MM.1S (cell line): Measurements from ENCODE around the gene ANKS1B.
"Not testable (repeated sequence)": the region's sequence is repeated elsewhere in the genome, so short reads cannot be mapped to it uniquely, and the experiment has no call there.

Source experiments
- DNase-seq: peaks from one replicate; pipeline ENCODE4 v3.0.0-alpha.2; 2015
- H2AFZ ChIP-seq: fragments of 300-600 bp; sonication (generic); 2 replicates; pipeline ENCODE4 v1.6.0; 2016; ENCODE audit warnings: antibody characterized with exemption, low read length
- H3F3A ChIP-seq: fragments of 300-600 bp; sonication (generic); 2 replicates; pipeline ENCODE4 v1.6.1; 2016; ENCODE audit warnings: mild to moderate bottlenecking, antibody characterized with exemption, low read length, moderate library complexity, mixed read lengths; ENCODE audit not compliant: insufficient read depth
- H3K27ac ChIP-seq: fragments of 300-600 bp; sonication (generic); 2 replicates; pipeline ENCODE4 v1.5.1; 2016; ENCODE audit warnings: mild to moderate bottlenecking, low read length
- H3K27me3 ChIP-seq: fragments of 300-600 bp; sonication (generic); replicated peaks from 2 replicates; pipeline ENCODE4 v1.6.0; 2016; ENCODE audit warnings: low read length; ENCODE audit not compliant: insufficient read depth
- H3K36me3 ChIP-seq: fragments of 300-600 bp; sonication (generic); replicated peaks from 2 replicates; pipeline ENCODE4 v1.6.1; 2016; ENCODE audit warnings: mild to moderate bottlenecking, low read length, mixed read lengths; ENCODE audit not compliant: insufficient read depth
- H3K4me1 ChIP-seq: fragments of 300-600 bp; sonication (generic); 2 replicates; pipeline ENCODE4 v1.6.1; 2016; ENCODE audit warnings: low read length, mixed read lengths
- H3K4me2 ChIP-seq: fragments of 300-600 bp; sonication (generic); 2 replicates; pipeline ENCODE4 v1.6.0; 2016; ENCODE audit warnings: low read depth, low read length
- H3K4me3 ChIP-seq: fragments of 300-600 bp; sonication (generic); 2 replicates; pipeline ENCODE4 v1.5.1; 2016; ENCODE audit warnings: low read length, mixed read lengths
- H3K79me2 ChIP-seq: fragments of 300-600 bp; sonication (generic); 2 replicates; pipeline ENCODE4 v1.6.1; 2016; ENCODE audit warnings: mixed run types, low read length, mixed read lengths
- H3K9ac ChIP-seq: fragments of 300-600 bp; sonication (generic); 2 replicates; pipeline ENCODE4 v1.6.1; 2016; ENCODE audit warnings: low read length, mixed read lengths
- H3K9me2 ChIP-seq: fragments of 300-600 bp; sonication (generic); replicated peaks from 2 replicates; pipeline ENCODE4 v1.6.1; 2016; ENCODE audit warnings: mild to moderate bottlenecking, low read length, mixed read lengths; ENCODE audit not compliant: insufficient read depth
- H3K9me3 ChIP-seq: fragments of 300-600 bp; sonication (generic); replicated peaks from 2 replicates; pipeline ENCODE4 v1.6.1; 2016; ENCODE audit warnings: mild to moderate bottlenecking, low read length, mixed read lengths; ENCODE audit not compliant: insufficient read depth
- H4K20me1 ChIP-seq: fragments of 300-600 bp; sonication (generic); 2 replicates; pipeline ENCODE4 v1.6.1; 2016; ENCODE audit warnings: mild to moderate bottlenecking, low read length, moderate library complexity, mixed read lengths; ENCODE audit not compliant: insufficient read depth
- EZH2 ChIP-seq: fragments of 300-600 bp; sonication (generic); optimal IDR thresholded peaks from 2 replicates; pipeline ENCODE3; 2017; ENCODE audit warnings: low read depth, mild to moderate bottlenecking, antibody characterized with exemption, low read length, mixed read lengths
- EZH2phosphoT487 ChIP-seq: fragments of 300-600 bp; sonication (generic); IDR thresholded peaks from 2 replicates; pipeline ENCODE4 v1.6.1; 2018; ENCODE audit warnings: antibody characterized with exemption, low read length
- TF ChIP-seq, protein P1 (sequence below): fragments of 300-600 bp; sonication (generic); IDR thresholded peaks from 2 replicates; pipeline ENCODE4 v1.5.1; 2016; ENCODE audit warnings: antibody characterized with exemption, low read length, mixed read lengths

The ANKS1B gene

DNA sequence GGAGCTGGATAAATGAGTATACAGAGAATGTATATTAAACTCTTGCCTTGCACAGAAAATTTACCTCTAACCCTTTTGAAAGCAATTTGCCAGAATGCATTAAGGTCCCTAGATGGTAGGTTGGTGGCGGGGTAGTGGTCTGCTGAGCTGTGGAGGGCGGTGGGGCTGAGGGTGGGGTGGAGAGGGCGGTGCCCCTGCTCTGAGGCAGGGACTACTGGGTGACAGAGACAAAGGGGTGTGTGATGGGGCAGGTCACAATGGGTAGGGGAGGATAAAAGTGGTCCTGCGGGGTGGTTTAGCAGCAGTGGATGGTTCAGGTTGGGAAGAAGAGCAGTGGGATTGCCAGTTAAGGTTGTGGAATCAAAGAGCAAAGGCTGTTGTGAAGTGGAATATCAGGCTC, 337.3 kb downstream of the ANKS1B start, which contains the start of gene GARIN6:
TSS of gene GARIN6 (plus strand) at position 301 of the 400 bp plus-strand sequence. CDS start 422 bp downstream, outside the sequence.
- H3K27ac ChIP-seq: no peak within 1 kb of the TSS
- no peaks in the 10 kb centered on the region for H4K20me1 ChIP-seq
- H3K79me2 ChIP-seq: no peaks in the 10 kb centered on the region
- no peaks in the 10 kb centered on the region for H3K9me2 ChIP-seq
- no peaks in the 10 kb centered on the region for H3K36me3 ChIP-seq
- H3K9me3 ChIP-seq: no peaks in the 10 kb centered on the region
- no peaks in the 10 kb centered on the region for H3K4me1 ChIP-seq
- no peak within 1 kb of the TSS for H3K4me2 ChIP-seq
- no peak for DNase-seq
- TF ChIP-seq EZH2phosphoT487 (no peak), EZH2 (no peak)
- TF ChIP-seq, protein P1, sequence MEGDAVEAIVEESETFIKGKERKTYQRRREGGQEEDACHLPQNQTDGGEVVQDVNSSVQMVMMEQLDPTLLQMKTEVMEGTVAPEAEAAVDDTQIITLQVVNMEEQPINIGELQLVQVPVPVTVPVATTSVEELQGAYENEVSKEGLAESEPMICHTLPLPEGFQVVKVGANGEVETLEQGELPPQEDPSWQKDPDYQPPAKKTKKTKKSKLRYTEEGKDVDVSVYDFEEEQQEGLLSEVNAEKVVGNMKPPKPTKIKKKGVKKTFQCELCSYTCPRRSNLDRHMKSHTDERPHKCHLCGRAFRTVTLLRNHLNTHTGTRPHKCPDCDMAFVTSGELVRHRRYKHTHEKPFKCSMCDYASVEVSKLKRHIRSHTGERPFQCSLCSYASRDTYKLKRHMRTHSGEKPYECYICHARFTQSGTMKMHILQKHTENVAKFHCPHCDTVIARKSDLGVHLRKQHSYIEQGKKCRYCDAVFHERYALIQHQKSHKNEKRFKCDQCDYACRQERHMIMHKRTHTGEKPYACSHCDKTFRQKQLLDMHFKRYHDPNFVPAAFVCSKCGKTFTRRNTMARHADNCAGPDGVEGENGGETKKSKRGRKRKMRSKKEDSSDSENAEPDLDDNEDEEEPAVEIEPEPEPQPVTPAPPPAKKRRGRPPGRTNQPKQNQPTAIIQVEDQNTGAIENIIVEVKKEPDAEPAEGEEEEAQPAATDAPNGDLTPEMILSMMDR: no peak
- H3F3A ChIP-seq: no peaks in the 10 kb centered on the region
- no peak within 1 kb of the TSS for H3K9ac ChIP-seq
- no peak within 1 kb of the TSS for H3K4me3 ChIP-seq
- H2AFZ ChIP-seq: no peak within 1 kb of the TSS
- no peaks in the 10 kb centered on the region for H3K27me3 ChIP-seq

DNA sequence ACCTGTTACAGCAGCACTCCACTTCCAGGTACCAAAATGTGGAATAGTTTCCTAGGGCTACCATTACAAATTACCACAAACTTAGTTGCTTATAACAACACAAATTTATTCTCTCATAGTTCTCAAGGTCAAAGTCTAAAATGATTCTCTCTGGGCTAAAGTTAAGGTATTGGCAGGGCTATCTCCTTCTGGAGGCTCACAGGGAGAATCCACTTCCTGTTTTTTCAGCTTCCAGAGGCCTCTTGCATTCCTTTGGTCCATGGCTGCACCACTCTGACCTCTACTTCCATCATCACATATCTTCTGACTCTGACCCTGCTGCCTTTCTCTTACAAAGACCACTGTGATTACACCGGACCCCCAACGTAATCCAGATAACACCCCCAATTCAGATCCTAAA, 340.1 kb downstream of the ANKS1B start:
- Histone ChIP-seq H3K4me1 (no peaks in the 10 kb centered on the region), H2AFZ (no peak overlapping the region), H3K4me3 (no peak overlapping the region), H3K36me3 (no peaks in the 10 kb centered on the region), H3F3A (no peaks in the 10 kb centered on the region), H3K79me2 (no peaks in the 10 kb centered on the region), H3K27ac (no peak overlapping the region), H3K9ac (no peak overlapping the region), H3K4me2 (no peak overlapping the region), H4K20me1 (no peaks in the 10 kb centered on the region), H3K9me2 (no peaks in the 10 kb centered on the region), H3K27me3 (no peaks in the 10 kb centered on the region), H3K9me3 (no peaks in the 10 kb centered on the region)
- DNase-seq: no peak
- no peak for TF ChIP-seq EZH2phosphoT487
- no peak for TF ChIP-seq EZH2
- TF ChIP-seq, protein P1: no peak

DNA sequence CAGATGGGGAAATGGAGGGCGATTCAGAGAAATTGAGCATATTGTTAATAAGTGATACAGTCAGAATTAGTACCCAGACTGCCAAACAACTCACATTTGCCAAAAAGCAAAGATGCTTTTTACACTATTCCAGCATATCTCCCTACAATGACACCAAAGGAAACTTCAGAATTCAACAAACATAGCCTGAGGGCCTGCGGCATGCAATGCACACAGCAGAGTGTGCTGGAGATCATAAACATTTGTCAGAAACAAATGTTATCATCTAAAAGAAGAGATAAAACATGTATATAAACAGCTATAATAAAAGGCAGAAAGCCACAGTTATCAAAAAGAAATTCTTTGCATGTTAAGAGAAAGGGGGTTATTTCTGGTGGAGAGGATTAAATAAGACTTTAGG, 357.3 kb downstream of the ANKS1B start:
- no peak for DNase-seq
- Histone ChIP-seq H4K20me1 (no peaks in the 10 kb centered on the region), H3K4me3 (no peak overlapping the region), H3K9me3 (no peaks in the 10 kb centered on the region), H3K4me2 (no peak overlapping the region), H3K4me1 (peaks cover 18% of the 10 kb centered on the region; the same call in 1 of the 2 replicates), H3F3A (no peaks in the 10 kb centered on the region), H3K79me2 (no peaks in the 10 kb centered on the region), H3K9ac (no peak overlapping the region), H2AFZ (no peak overlapping the region), H3K27ac (no peak overlapping the region), H3K9me2 (no peaks in the 10 kb centered on the region), H3K36me3 (no peaks in the 10 kb centered on the region), H3K27me3 (no peaks in the 10 kb centered on the region)
- TF ChIP-seq EZH2phosphoT487 (no peak), EZH2 (no peak)
- TF ChIP-seq, protein P1: no peak

DNA sequence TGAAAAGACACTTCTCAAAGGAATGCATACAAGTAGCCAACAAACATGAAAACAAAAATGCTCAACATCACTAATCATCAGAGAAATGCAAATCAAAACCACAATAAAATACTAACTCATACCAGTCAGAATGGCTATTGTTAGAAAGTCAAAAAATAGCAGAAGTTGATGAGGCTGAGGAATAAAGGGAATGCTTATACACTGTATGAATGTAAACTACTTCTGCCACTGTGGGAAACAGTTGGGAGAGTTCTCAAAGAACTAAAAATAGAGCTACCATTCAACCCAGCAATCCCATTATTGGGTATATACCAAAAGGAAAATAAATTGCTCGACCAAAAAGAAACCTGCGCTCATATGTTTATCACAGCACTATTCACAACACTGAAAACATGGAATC, 360.1 kb downstream of the ANKS1B start:
- not testable (repeated sequence) for H3K27ac ChIP-seq, H3K9ac ChIP-seq, H3K27me3 ChIP-seq, H3K9me3 ChIP-seq, H3K4me3 ChIP-seq, H3K9me2 ChIP-seq, H3K4me2 ChIP-seq, H3K79me2 ChIP-seq, H3K36me3 ChIP-seq, H2AFZ ChIP-seq, DNase-seq, H3F3A ChIP-seq, H4K20me1 ChIP-seq
- H3K4me1 ChIP-seq: 0 out of 2 replicates have a peak, but pooled peaks cover 11% of the 10 kb centered on the region
